NOMO-1 (cell line): Measurements from ENCODE around the gene GDF3.
"Not testable (repeated sequence)": the region's sequence is repeated elsewhere in the genome, so short reads cannot be mapped to it uniquely, and the experiment has no call there.

ENCODE experiments used
- DNase-seq, 2 experiments: peaks; one replicate each; lab custom pipeline; 2025; ENCODE audit not compliant: unreplicated experiment in 2 of 2; lab: John Stamatoyannopoulos, UW

The GDF3 gene

GRCh38 chr12:7668171-7668570 lies 27.4 kb downstream of the GDF3 start:
- DNase-seq = no peak

- DNase-seq = peak; percentile 57 to 69
Observed at GRCh38 chr12:7667125-7667524, 28.4 kb downstream of the GDF3 start.

GRCh38 chr12:7666595-7666994 lies 29.0 kb downstream of the GDF3 start:
- no peak for DNase-seq

GRCh38 chr12:7661741-7662140 lies 33.8 kb downstream of the GDF3 start:
- DNase-seq = no peak

- DNase-seq = peak; percentile 36 to 75
Observed at GRCh38 chr12:7656121-7656520, 39.5 kb downstream of the GDF3 start.

GRCh38 chr12:7650091-7650490 lies 45.5 kb downstream of the GDF3 start:
- no peak for DNase-seq

- DNase-seq = no peak
Observed at GRCh38 chr12:7647071-7647470, 48.5 kb downstream of the GDF3 start.

- DNase-seq = no peak
Observed at GRCh38 chr12:7646178-7646475, 49.4 kb downstream of the GDF3 start.

GRCh38 chr12:7645395-7646177 lies 50.0 kb downstream of the GDF3 start:
- DNase-seq = peak in 1 of 2 experiments; percentile 32

GRCh38 chr12:7642876-7643309 lies 52.7 kb downstream of the GDF3 start:
- DNase-seq = peak; percentile 10 to 34

GRCh38 chr12:7642287-7642686 lies 53.3 kb downstream of the GDF3 start:
- DNase-seq = no peak

GRCh38 chr12:7640123-7640995 lies 55.2 kb downstream of the GDF3 start:
- DNase-seq = not testable (repeated sequence)
